ENCODE results near the gene FGFR4.

Gene FGFR4

GRCh38 chr5:177132136-177133095 lies 45.7 kb downstream of the FGFR4 start:
- peak in 1 of 2 donors; percentile 22 for DNase-seq (ENCODE audit: low read depth in 2 of 2)

DNA sequence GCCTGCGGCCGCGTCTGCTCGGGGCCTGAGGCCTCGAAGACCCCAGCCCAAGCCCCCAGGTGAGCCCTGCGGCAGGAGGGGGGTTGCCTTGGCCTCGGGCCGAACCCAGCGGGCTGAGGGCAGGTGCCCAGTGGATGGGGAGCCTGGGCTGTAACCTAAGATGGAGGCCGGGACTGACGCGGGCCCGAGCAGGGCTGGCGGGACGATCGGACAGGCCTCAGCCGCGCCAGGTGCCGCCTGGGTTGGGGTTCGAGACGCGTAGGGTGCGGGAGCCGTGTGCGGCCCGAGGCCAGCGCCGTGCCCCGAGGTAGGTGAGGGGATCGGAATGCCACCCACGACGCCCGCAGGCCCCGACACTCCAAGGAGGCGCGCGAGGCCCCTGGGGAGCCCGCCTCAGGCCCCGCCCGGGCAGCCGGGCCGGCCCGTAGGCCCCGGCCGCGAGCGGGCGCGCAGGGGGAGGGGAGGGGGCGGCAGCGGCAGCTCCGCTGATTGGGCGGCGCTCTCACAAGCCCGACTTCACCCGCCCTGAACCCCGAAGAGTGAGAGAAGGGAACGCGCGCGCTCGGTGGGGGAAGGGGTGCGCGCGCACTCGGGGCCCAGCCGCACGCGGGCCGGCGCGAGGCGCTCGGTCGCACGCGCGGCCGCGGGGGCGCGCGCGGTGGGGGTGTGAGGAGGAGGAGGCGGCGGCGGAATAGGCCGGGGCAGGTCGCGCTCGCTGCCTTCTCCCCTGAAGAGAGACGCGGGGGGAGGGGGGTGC lies 46.6 kb downstream of the FGFR4 start, which contains the start of gene NSD1:
NSD1 (plus strand) TSS at position 678 of the 757 bp plus-strand sequence. CDS start 1,331 bp downstream, outside the sequence.
- peak; percentile 78 to 89 for DNase-seq (ENCODE audit: low read depth in 2 of 2)

DNA sequence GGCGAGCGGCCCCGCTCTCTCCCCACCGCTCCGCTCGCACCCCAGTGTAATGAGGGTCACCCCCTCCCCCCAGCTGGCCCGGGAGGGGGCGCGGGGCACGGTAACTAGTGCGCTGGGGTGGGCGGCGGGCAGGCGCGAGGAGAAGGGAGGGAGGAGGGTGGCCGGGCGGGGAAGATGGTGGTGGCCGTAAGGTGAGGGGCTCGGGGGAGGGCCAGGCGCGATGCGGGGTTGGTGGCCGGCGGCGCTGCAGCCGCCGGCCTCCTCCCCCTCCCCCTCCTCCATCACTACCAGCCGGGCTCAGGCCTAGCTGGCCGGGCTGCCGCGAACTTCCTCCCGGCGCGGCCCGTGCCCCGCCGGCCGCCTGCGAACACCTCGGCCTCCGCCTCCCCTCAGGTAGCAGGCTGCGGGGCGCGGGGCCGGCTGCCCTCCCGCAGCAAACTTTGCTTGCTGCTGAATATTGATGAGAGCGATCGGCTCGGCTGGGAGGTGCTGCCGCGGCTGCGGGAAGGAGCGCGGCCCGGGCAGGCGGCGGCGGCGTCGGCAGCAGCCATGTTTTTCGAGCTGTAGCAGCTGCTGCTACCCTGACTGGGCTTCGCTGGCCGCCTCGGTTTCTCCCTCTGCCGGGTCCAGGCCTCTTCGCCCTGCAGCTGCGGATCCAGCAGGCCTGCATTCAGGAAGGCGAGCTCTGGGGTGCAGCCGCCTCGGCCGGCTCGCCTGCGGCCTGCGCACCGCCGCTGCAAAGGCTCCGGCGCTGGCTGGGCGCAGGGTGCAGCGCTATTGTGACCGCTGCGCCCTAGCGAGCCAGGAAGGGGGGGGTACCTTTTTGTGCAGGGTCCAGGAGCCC lies 47.4 kb downstream of the FGFR4 start:
- peak; percentile 19 to 20 for DNase-seq (ENCODE audit: low read depth in 2 of 2)

DNA sequence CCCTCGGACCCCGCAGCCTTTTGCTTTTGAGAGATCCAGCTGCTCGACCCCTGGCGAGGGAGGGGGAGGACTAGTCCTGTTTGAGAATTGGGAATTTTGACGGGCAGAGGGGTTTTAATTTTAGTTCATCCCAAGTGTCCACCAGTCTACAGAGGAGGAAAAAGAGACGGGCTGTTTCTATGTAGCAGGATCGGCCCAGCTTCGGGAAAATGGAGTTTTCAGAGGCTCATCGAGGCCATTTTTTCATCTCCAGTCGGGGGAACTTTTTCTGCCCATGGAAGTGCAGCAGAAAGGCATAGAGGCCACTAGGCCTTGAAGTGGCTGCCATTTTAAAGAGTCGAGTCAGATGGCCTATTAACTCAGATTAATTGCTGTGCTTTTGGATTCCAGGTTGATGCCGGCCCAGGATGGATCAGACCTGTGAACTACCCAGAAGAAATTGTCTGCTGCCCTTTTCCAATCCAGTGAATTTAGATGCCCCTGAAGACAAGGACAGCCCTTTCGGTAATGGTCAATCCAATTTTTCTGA lies 48.0 kb downstream of the FGFR4 start:
- DNase-seq (ENCODE audit: low read depth in 2 of 2): no peak

- no peak for DNase-seq (ENCODE audit: low read depth in 2 of 2)
Observed at GRCh38 chr5:177140312-177140711, 53.6 kb downstream of the FGFR4 start.

- no peak for DNase-seq (ENCODE audit: low read depth in 2 of 2)
Observed at GRCh38 chr5:177141496-177141895, 54.8 kb downstream of the FGFR4 start.

DNA sequence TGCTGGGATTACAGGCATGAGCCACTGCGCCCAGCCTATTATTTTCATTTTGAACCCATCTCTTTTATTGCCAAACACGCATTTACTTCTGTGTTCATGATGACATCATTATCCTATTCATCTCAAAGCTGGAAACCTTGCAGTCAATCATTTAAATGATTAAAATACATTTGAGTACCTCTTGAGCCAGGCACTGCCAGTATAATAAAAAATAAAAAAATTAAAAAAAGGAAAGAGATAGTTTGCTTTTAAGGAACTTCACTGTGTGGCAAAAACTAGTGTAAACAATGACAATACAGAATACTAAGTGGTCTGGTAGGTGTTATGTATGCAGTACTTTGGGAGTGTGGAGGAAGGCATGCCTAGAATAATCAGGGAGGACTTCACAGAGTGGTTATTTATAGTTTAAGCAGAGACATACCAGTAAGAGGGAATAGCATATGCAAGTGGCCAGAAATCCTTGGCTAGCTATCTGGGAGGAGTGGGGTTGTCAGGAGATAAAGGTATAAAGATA lies 55.4 kb downstream of the FGFR4 start:
- no peak for DNase-seq (ENCODE audit: low read depth in 2 of 2)

- no peak for DNase-seq (ENCODE audit: low read depth in 2 of 2)
Observed at GRCh38 chr5:177142778-177143177, 56.1 kb downstream of the FGFR4 start.

GRCh38 chr5:177146891-177147638 lies 60.4 kb downstream of the FGFR4 start:
- no peak for DNase-seq (ENCODE audit: low read depth in 2 of 2)
